Measurements from ENCODE around the gene CYP11A1.

Gene CYP11A1

GRCh38 chr15:74306781-74307217 is 60.6 kb downstream of the CYP11A1 start:
- TF ChIP-seq CTCF (conservative IDR thresholded peaks at IDR 0.05; ENCODE audit: low read depth, low read length) = no peak
- DNase-seq (ENCODE audit: low read depth) = no peak
- no peak overlapping the region for H3K4me3 ChIP-seq (ENCODE audit: low read length)

DNA sequence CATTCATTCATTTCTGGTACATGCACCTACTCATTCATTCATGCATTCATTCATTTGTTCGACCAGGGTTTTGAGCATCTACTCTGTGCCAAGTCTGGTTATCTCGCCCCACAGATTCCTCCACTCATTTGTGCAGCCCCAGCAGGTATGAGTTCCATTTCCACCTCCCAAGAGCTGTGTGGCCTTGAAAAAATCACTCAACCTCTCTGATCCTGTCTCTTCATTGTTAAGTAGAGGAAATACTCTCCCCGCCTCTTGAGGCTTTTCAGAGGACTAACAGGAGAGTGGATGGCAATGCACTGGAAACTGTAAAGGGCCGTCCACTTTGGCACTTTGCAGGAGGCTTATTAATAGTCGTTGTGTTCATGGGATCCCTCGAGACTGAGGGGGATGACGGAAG is 61.8 kb downstream of the CYP11A1 start:
- no peak overlapping the region for H3K4me3 ChIP-seq (ENCODE audit: low read length)
- TF ChIP-seq CTCF (conservative IDR thresholded peaks at IDR 0.05; ENCODE audit: low read depth, low read length) = no peak
- DNase-seq (ENCODE audit: low read depth) = no peak

DNA sequence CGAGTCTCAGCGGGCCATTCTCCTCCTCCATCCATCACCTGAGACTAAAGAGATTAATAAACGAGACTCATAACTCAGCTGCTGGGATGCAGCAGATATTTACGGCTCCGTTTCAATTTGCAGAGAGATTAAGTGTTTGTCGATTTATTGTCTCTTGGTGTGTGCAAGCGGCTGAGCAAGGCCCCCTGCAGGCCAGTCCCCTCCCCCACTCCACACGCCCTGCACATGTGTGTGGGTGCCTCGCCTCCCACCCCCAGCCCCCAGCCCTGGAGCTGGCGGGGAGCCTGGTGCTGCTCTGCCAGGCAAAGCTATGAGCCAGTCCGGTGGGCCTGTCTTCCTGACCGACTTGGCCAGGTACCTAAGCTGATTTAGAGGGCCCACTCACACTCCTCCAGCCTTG is 63.0 kb downstream of the CYP11A1 start:
- no peak for DNase-seq (ENCODE audit: low read depth)
- H3K4me3 ChIP-seq (ENCODE audit: low read length) = no peak overlapping the region
- no peak for TF ChIP-seq CTCF (conservative IDR thresholded peaks at IDR 0.05; ENCODE audit: low read depth, low read length)

DNA sequence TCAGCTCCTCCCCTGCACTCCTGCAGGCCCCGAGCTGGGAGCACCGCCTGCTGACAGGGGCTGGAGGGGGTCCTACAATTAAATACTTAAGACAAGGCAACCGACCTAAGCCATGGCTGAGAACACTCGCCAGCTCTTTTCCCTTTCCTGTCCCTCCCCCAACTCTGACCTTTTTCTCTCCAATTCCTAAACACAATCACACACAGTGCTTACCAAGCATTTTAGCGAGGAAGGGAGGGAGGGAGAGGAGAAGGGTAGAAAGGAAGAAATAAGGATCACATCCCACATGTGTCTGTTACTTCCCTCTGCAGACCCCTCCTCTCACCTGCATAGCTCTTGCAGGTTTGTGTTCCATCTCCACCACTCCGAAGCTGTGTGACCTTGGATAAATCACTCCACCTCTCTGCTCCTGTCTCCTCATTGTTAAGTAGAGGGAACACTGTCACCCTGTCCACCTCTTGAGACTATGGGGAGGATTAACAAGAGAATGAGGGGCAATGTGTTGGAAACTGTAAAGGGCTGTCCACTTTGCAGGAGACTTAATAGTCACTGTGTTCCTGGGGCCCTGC is 63.6 kb downstream of the CYP11A1 start:
- H3K4me3 ChIP-seq (ENCODE audit: low read length) = no peak overlapping the region
- no peak for DNase-seq (ENCODE audit: low read depth)
- no peak for TF ChIP-seq CTCF (conservative IDR thresholded peaks at IDR 0.05; ENCODE audit: low read depth, low read length)

GRCh38 chr15:74302821-74303359 is 64.6 kb downstream of the CYP11A1 start:
- TF ChIP-seq CTCF (conservative IDR thresholded peaks at IDR 0.05; ENCODE audit: low read depth, low read length) = peak; percentile 80
- DNase-seq (ENCODE audit: low read depth) = no peak
- no peak overlapping the region for H3K4me3 ChIP-seq (ENCODE audit: low read length)

DNA sequence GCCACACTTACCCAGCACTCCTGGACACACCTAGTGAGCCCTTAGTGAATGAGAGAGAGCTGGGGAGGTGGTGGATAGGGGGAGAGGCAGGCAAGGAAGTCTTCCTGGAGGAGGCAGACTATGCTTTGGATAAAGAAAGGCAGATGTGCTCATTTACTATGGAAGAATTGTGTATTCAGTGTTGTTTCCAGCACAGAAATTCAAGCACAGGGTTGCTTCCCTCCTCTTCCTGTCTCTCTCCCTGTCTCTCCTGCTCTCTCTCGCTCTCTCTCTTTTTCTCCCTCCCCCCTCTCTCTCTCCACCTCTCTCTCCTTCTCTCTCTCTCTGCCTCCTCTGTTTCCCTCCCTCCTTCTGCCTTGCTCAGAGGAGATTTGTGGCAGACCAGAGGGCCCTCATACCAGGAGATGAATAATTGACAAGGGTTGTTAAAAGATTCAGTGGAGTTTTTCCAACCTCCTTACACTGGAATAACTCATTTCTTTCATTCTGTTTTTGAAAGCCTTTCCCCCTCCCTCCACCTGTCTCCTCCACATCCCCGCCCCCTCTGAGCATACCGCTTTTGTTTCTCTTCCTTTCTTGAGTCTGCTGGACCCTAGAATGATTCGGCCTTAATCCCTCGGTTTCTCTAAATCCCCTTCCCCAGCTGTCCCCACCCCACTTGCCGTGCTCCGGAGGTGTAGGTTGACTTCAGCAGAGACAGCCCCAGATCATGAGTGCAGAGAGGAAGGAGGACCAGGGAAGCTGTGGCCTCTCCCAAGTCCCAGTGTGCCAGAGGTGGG is 65.7 kb downstream of the CYP11A1 start:
- no peak overlapping the region for H3K4me3 ChIP-seq (ENCODE audit: low read length)
- DNase-seq (ENCODE audit: low read depth) = no peak
- TF ChIP-seq CTCF (conservative IDR thresholded peaks at IDR 0.05; ENCODE audit: low read depth, low read length) = no peak
